ENCODE measurements around the gene GRB2. TPM values are rescaled to one million over a fixed set of nuclear protein-coding genes. Genes with fewer than 3 reads are reported as not detected.

Gene GRB2
- total and polyA plus RNA-seq, 2 of the 8 experiments (the other 6 are each of a cell fraction or from before 2014, with no cell fraction given): 44.2 to 101 TPM

GRCh38 chr17:75318615-75319222, 86.8 kb downstream of the GRB2 start:
- H3K79me2 ChIP-seq (ENCODE audit: control insufficient read depth in 1 of 2, insufficient read depth in 2 of 2, low read length in 2 of 2): no peaks in the 10 kb centered on the region
- WGBS, 2 experiments (ENCODE audit: extremely low coverage in 1 of 2, insufficient coverage in 1 of 2, insufficient read length in 1 of 2, insufficient replicate concordance in 2 of 2, low coverage in 1 of 2, low lambda C conversion rate in 2 of 2, missing lambda C conversion rate in 1 of 2): 93% methylated on average over 10 of the region's 10 CpGs; no CpG with 5 or more reads in 1 of the 2 experiments
- TF ChIP-seq JUND (IDR thresholded peaks at IDR 0.05; ENCODE audit: low read length): no peak
- no peak for TF ChIP-seq RNF2 (IDR thresholded peaks at IDR 0.05; ENCODE audit: borderline replicate concordance, low read depth, low read length, missing control alignments, poor library complexity, severe bottlenecking)
- no peak for TF ChIP-seq SUZ12 (IDR thresholded peaks at IDR 0.05; ENCODE audit: low read length)
- no peak for TF ChIP-seq CBX5 (IDR thresholded peaks at IDR 0.05; ENCODE audit: low read depth, low read length)
- TF ChIP-seq SRF (IDR thresholded peaks at IDR 0.05; ENCODE audit: low read depth, low read length): no peak
- TF ChIP-seq SP2 (IDR thresholded peaks at IDR 0.05; ENCODE audit: low read length): no peak
- no peak for TF ChIP-seq ATF3 (IDR thresholded peaks at IDR 0.05; ENCODE audit: insufficient read depth, low read depth, low read length)
- TF ChIP-seq MAFK (IDR thresholded peaks at IDR 0.05; ENCODE audit: low read depth, low read length): no peak
- no peak for TF ChIP-seq SAP30 (IDR thresholded peaks at IDR 0.05; ENCODE audit: insufficient read depth, insufficient replicate concordance, low read length)
- no peak for TF ChIP-seq JUN (IDR thresholded peaks at IDR 0.05; ENCODE audit: low read depth, low read length)
- H2AK5ac ChIP-seq (ENCODE audit: low read depth, low read length): no peak overlapping the region
- peaks cover 7 to 9% of the 10 kb centered on the region in 2 experiments for H4K20me1 ChIP-seq (replicated peaks in 1 of 2; ENCODE audit: control insufficient read depth in 1 of 2, insufficient read depth in 2 of 2, low read length in 2 of 2)
- H3K27ac ChIP-seq (ENCODE audit: low read depth, low read length): no peak overlapping the region; the same call in 1 of the 2 replicates
- no peaks in the 10 kb centered on the region for H3K9me3 ChIP-seq (ENCODE audit: insufficient read depth in 2 of 2, low read depth in 1 of 2, low read length in 1 of 2)
- no peak overlapping the region for H3K4me3 ChIP-seq (ENCODE audit: extremely low read depth in 1 of 4, insufficient read depth in 2 of 4, low read depth in 3 of 4, low read length in 4 of 4)
- DNase-seq (ENCODE audit: low read depth in 1 of 2, low spot score in 2 of 2): no peak
- H2AFZ ChIP-seq (ENCODE audit: low read length): no peak overlapping the region
- H3K56ac ChIP-seq (replicated peaks; ENCODE audit: insufficient read length, low read depth, low read length): no peak overlapping the region
- H2BK15ac ChIP-seq (ENCODE audit: low read length): no peak overlapping the region
- H3K4me2 ChIP-seq (ENCODE audit: insufficient read depth in 1 of 2, low read depth in 2 of 2, low read length in 2 of 2): no peak overlapping the region
- H2BK12ac ChIP-seq (ENCODE audit: low read depth, low read length): no peak overlapping the region
- no peak overlapping the region for H4K8ac ChIP-seq (ENCODE audit: extremely low read depth, insufficient read depth, low read length)
- no peaks in the 10 kb centered on the region for H3K27me3 ChIP-seq (replicated peaks in 1 of 4; ENCODE audit: control insufficient read depth in 3 of 4, extremely low read depth in 1 of 4, insufficient read depth in 3 of 4, low read length in 3 of 4)
- ChIA-PET CTCF (ENCODE audit: partially characterized antibody) (interaction anchor here (0.6 to 9.6 kb wide), 7 partner anchors 8 to 314 kb away, joined by 3 to 97 read pairs (median 3); partner anchors contain the start of genes SLC25A19 and SMIM5), POLR2A (ENCODE audit: partially characterized antibody) (interaction anchor here (1.5 to 2.1 kb wide), 2 partner anchors 30 to 75 kb away, joined by 3 to 8 read pairs; no protein-coding TSS in a partner anchor)
- H4K5ac ChIP-seq (ENCODE audit: insufficient read length, low read depth, low read length): no peak overlapping the region
- no peak overlapping the region for H3K23ac ChIP-seq (ENCODE audit: insufficient read length)
- no peak overlapping the region for H3K4ac ChIP-seq (replicated peaks; ENCODE audit: insufficient read length, low read depth, low read length)
- H4K91ac ChIP-seq (replicated peaks; ENCODE audit: insufficient read length, low read length): no peak overlapping the region
- peaks cover 0 to 5% (median under 1%) of the 10 kb centered on the region in 4 experiments; a peak in 3 of 7 replicates for H3K4me1 ChIP-seq (replicated peaks in 1 of 4; ENCODE audit: control insufficient read depth in 3 of 4, insufficient read depth in 4 of 4, low read length in 3 of 4)
- no peak overlapping the region for H2BK120ac ChIP-seq (replicated peaks; ENCODE audit: low read depth, low read length)
- H3K18ac ChIP-seq (ENCODE audit: extremely low read depth, low read length): no peak overlapping the region
- H3K9ac ChIP-seq (replicated peaks in 1 of 4; ENCODE audit: extremely low read depth in 1 of 4, low read depth in 3 of 4, low read length in 3 of 4): no peak overlapping the region; a peak in 1 of 7 replicates
- H3K36me3 ChIP-seq (ENCODE audit: control insufficient read depth in 2 of 4, insufficient read depth in 4 of 4, low read length in 3 of 4): peaks cover 5 to 22% (median 15%) of the 10 kb centered on the region in 4 experiments; a peak in 5 of 8 replicates
- FAIRE-seq: no peak
- H3K79me1 ChIP-seq (ENCODE audit: low read depth, low read length): no peaks in the 10 kb centered on the region
- H3K23me2 ChIP-seq (ENCODE audit: low read depth, low read length): no peaks in the 10 kb centered on the region
- no peak overlapping the region for H2BK20ac ChIP-seq (ENCODE audit: low read length)
- H2BK5ac ChIP-seq (ENCODE audit: low read depth, low read length): peak overlapping the region; percentile 48
- H3K14ac ChIP-seq (ENCODE audit: insufficient read length): no peak overlapping the region

All from H1 (cell line).